Calu3 (cell line): ENCODE data around the gene RAI1. TPM values are rescaled to one million over a fixed set of nuclear protein-coding genes. Genes with fewer than 3 reads are reported as not detected.

ENCODE experiments used
- BruUV-seq: library from RNA; stranded (reverse); fragments of 400-500 nt; replicated peaks from 2 replicates; lab custom pipeline; 2021; lab: Mats Ljungman, UMichigan
- CTCF ChIA-PET: fragments of 300-600 bp; sonication (Branson Sonifier 250); formaldehyde crosslinking; loops from one replicate; lab custom pipeline; 2022; ENCODE audit warnings: antibody characterized with exemption; lab: Charles Lee
- DNase-seq: peaks from one replicate; pipeline ENCODE4 v3.0.0; 2022
- H3K27ac Mint-ChIP-seq: one replicate; pipeline ENCODE4 v1.8.0; 2022; ENCODE audit warnings: mixed read lengths; ENCODE audit not compliant: unreplicated experiment
- H3K27me3 Mint-ChIP-seq: one replicate; pipeline ENCODE4 v1.8.0; 2022; ENCODE audit warnings: mixed read lengths; ENCODE audit not compliant: unreplicated experiment
- H3K36me3 Mint-ChIP-seq: one replicate; pipeline ENCODE4 v1.8.0; 2022; ENCODE audit warnings: mild to moderate bottlenecking, moderate library complexity, mixed read lengths; ENCODE audit not compliant: insufficient read depth, unreplicated experiment
- H3K4me1 Mint-ChIP-seq: one replicate; pipeline ENCODE4 v1.8.0; 2022; ENCODE audit warnings: mild to moderate bottlenecking, low read depth, mixed read lengths; ENCODE audit not compliant: unreplicated experiment
- H3K4me3 Mint-ChIP-seq: one replicate; pipeline ENCODE4 v1.8.0; 2022; ENCODE audit warnings: mild to moderate bottlenecking, low read depth, moderate library complexity, mixed read lengths; ENCODE audit not compliant: unreplicated experiment
- H3K9me3 Mint-ChIP-seq: one replicate; pipeline ENCODE4 v1.8.0; 2022; ENCODE audit warnings: low read depth, mixed read lengths; ENCODE audit not compliant: unreplicated experiment
- CTCF ChIP-seq: fragments of 200-600 bp; IDR thresholded peaks from one replicate; pipeline ENCODE4 v1.8.0; 2022; ENCODE audit warnings: antibody characterized with exemption; ENCODE audit not compliant: unreplicated experiment
- intact Hi-C: fragments of 100-400 bp; cut with micrococcal nuclease; formaldehyde crosslinking; loops from one replicate; pipeline ENCODE4 v1.10.0; 2022; ENCODE audit not compliant: unreplicated experiment
- total RNA-seq: library from RNA; stranded (reverse); gene quantifications from 2 replicates; pipeline ENCODE4 v1.2.3, GENCODE V29; 2022

The RAI1 gene
- total RNA-seq, 1 experiment from 2014 or later: 38.0 TPM

GRCh38 chr17:17691468-17692263 lies 10.4 kb downstream of the RAI1 start:
- Mint-ChIP-seq H3K36me3 (peaks cover 37% of the 10 kb centered on the region), H3K9me3 (no peaks in the 10 kb centered on the region), H3K4me3 (peak overlapping the region; percentile 28), H3K27ac (peak overlapping the region; percentile 80), H3K27me3 (no peaks in the 10 kb centered on the region), H3K4me1 (peaks cover 49% of the 10 kb centered on the region)
- intact Hi-C loops: loop anchor here (5.0 kb wide), 1 partner anchor 41 kb away; no protein-coding TSS in a partner anchor
- DNase-seq: no peak
- TF ChIP-seq CTCF: no peak
- no TSS peak for BruUV-seq
- CTCF ChIA-PET: no interaction called here

GRCh38 chr17:17692353-17693252 lies 11.3 kb downstream of the RAI1 start:
- CTCF ChIA-PET: interaction anchor here (0.5 to 1.0 kb wide), 3 partner anchors 10 to 408 kb away, joined by 3 to 6 read pairs (median 3); no protein-coding TSS in a partner anchor
- BruUV-seq: no TSS peak
- no peaks in the 10 kb centered on the region for H3K27me3 Mint-ChIP-seq

GRCh38 chr17:17693253-17694168 lies 12.3 kb downstream of the RAI1 start:
- no peaks in the 10 kb centered on the region for H3K9me3 Mint-ChIP-seq
- CTCF ChIA-PET: interaction anchor here (0.5 to 1.0 kb wide), 3 partner anchors 9 to 409 kb away, joined by 3 to 6 read pairs (median 3); no protein-coding TSS in a partner anchor
- peaks cover 54% of the 10 kb centered on the region for H3K4me1 Mint-ChIP-seq
- peak overlapping the region; percentile 95 for H3K27ac Mint-ChIP-seq
- H3K36me3 Mint-ChIP-seq: peaks cover 41% of the 10 kb centered on the region
- H3K4me3 Mint-ChIP-seq: peak overlapping the region; percentile 74
- DNase-seq: peak; percentile 64
- TF ChIP-seq CTCF: no peak
- intact Hi-C loops: loop anchor here (5.0 kb wide), 1 partner anchor 39 kb away; no protein-coding TSS in a partner anchor
- no TSS peak for BruUV-seq
- H3K27me3 Mint-ChIP-seq: no peaks in the 10 kb centered on the region

More at GRCh38 chr17:17692353-17693252, 11.3 kb downstream of the RAI1 start:
- Mint-ChIP-seq H3K36me3 (peaks cover 41% of the 10 kb centered on the region), H3K4me1 (peaks cover 49% of the 10 kb centered on the region), H3K9me3 (no peaks in the 10 kb centered on the region), H3K4me3 (peak overlapping the region; percentile 74), H3K27ac (peak overlapping the region; percentile 95)
- DNase-seq: no peak
- intact Hi-C loops: loop anchor here (5.0 kb wide), 1 partner anchor 40 kb away; no protein-coding TSS in a partner anchor
- no peak for TF ChIP-seq CTCF
